Uterus (tissue), 4 donors: ENCODE measurements around the gene SULT1C3. TPM values are rescaled to one million over a fixed set of nuclear protein-coding genes. Genes with fewer than 3 reads are reported as not detected.

Experiments
- DNase-seq, 2 donors: peaks; one replicate each; pipeline ENCODE4 v3.0.0-alpha.2; 2019 to 2020
- H3K27ac ChIP-seq, 2 donors: fragments of 200-600 bp; sonication (generic); 1 replicate in 1 of 2; 2 replicates in 1 of 2; pipeline ENCODE4 v1.5.1; 2016 to 2018
- H3K27me3 ChIP-seq, 2 donors: fragments of 200-600 bp; sonication (generic); one replicate each; pipeline ENCODE4 v1.5.1; 2018 to 2019; ENCODE audit warnings: control low read depth in 1 of 2
- H3K36me3 ChIP-seq, 2 donors: fragments of 200-600 bp; sonication (generic); one replicate each; pipeline ENCODE4 v1.5.1; 2019; ENCODE audit warnings: control low read depth in 1 of 2
- H3K4me1 ChIP-seq, 2 donors: fragments of 200-600 bp; sonication (generic); one replicate each; pipeline ENCODE4 v1.5.1; 2018 to 2019; ENCODE audit warnings: control low read depth in 1 of 2
- H3K4me3 ChIP-seq, 2 donors: fragments of 200-600 bp; sonication (generic); 1 replicate in 1 of 2; 2 replicates in 1 of 2; pipeline ENCODE4 v1.5.1; 2018 to 2019; ENCODE audit warnings: mild to moderate bottlenecking in 1 of 2
- H3K9me3 ChIP-seq, 2 donors: fragments of 200-600 bp; sonication (generic); one replicate each; pipeline ENCODE4 v1.5.1; 2019; ENCODE audit warnings: control low read depth in 1 of 2
- CTCF ChIP-seq, 4 experiments: fragments of 200-600 bp in 2 of 4; fragments of 450-650 bp in 2 of 4; sonication (generic) in 2 of 4; IDR thresholded peaks; one replicate each; pipeline ENCODE4 v1.5.1; 2016 to 2019; ENCODE audit warnings: antibody characterized with exemption in 4 of 4, mild to moderate bottlenecking in 2 of 4, moderate library complexity in 1 of 4
- POLR2A ChIP-seq, 2 donors: fragments of 450-650 bp; IDR thresholded peaks; one replicate each; pipeline ENCODE4 v1.6.1; 2016; ENCODE audit warnings: antibody characterized with exemption in 2 of 2, mild to moderate bottlenecking in 1 of 2, moderate library complexity in 1 of 2
- intact Hi-C: fragments of 100-400 bp; cut with DNase I; formaldehyde crosslinking; loops from one replicate; pipeline ENCODE4 v1.15.1; 2023; ENCODE audit warnings: low total_unique reads
- total RNA-seq, 4 donors: library from RNA; depleted of rRNA in 3 of 4; stranded (reverse); fragments of >200 nt in 3 of 4; gene quantifications; one replicate each; pipeline versions ENCODE4 v1.1.0 to v1.2.4, GENCODE V29; 2014 to 2023
- donor health status: DM: yes; HTN: yes; CAD: no.

The SULT1C3 gene
- total RNA-seq, 4 donors from 2014 or later, result not detected

GRCh38 chr2:108220191-108220590 is 19.6 kb upstream of the SULT1C3 start:
- TF ChIP-seq POLR2A (IDR thresholded peaks at IDR 0.05) (no peak), CTCF (IDR thresholded peaks at IDR 0.05) (no peak)
- DNase-seq, result no peak
- intact Hi-C loops, result no loop called here
- Histone ChIP-seq H3K4me1 (no peaks in the 10 kb centered on the region), H3K9me3 (no peaks in the 10 kb centered on the region), H3K27ac (no peak overlapping the region), H3K27me3 (no peaks in the 10 kb centered on the region), H3K4me3 (no peak overlapping the region), H3K36me3 (no peaks in the 10 kb centered on the region)

- no peak for DNase-seq
Measured at GRCh38 chr2:108220942-108221541, 18.7 kb upstream of the SULT1C3 start.

GRCh38 chr2:108222261-108222660 is 17.5 kb upstream of the SULT1C3 start:
- no peak for DNase-seq
- TF ChIP-seq POLR2A (IDR thresholded peaks at IDR 0.05), result no peak
- no peak for TF ChIP-seq CTCF (IDR thresholded peaks at IDR 0.05)
- Histone ChIP-seq H3K36me3 (no peaks in the 10 kb centered on the region), H3K27me3 (no peaks in the 10 kb centered on the region), H3K9me3 (no peaks in the 10 kb centered on the region), H3K27ac (no peak overlapping the region), H3K4me1 (no peaks in the 10 kb centered on the region), H3K4me3 (no peak overlapping the region)
- intact Hi-C loops, result no loop called here

More at GRCh38 chr2:108220942-108221541, 18.7 kb upstream of the SULT1C3 start:
- Histone ChIP-seq H3K9me3 (no peaks in the 10 kb centered on the region), H3K27ac (no peak overlapping the region), H3K27me3 (no peaks in the 10 kb centered on the region), H3K4me3 (no peak overlapping the region), H3K36me3 (no peaks in the 10 kb centered on the region), H3K4me1 (no peaks in the 10 kb centered on the region)
- intact Hi-C loops, result no loop called here
- TF ChIP-seq CTCF (IDR thresholded peaks at IDR 0.05) (no peak), POLR2A (IDR thresholded peaks at IDR 0.05) (no peak)

GRCh38 chr2:108223573-108223972 is 16.2 kb upstream of the SULT1C3 start:
- Histone ChIP-seq H3K27ac (no peak overlapping the region), H3K4me1 (no peaks in the 10 kb centered on the region), H3K27me3 (no peaks in the 10 kb centered on the region), H3K4me3 (no peak overlapping the region), H3K9me3 (no peaks in the 10 kb centered on the region), H3K36me3 (no peaks in the 10 kb centered on the region)
- DNase-seq, result no peak
- TF ChIP-seq CTCF (IDR thresholded peaks at IDR 0.05), result no peak
- no peak for TF ChIP-seq POLR2A (IDR thresholded peaks at IDR 0.05)
- intact Hi-C loops, result no loop called here

- no peak for DNase-seq
- H3K9me3 ChIP-seq, result no peaks in the 10 kb centered on the region
- intact Hi-C loops, result no loop called here
- TF ChIP-seq CTCF (IDR thresholded peaks at IDR 0.05) (no peak), POLR2A (IDR thresholded peaks at IDR 0.05) (no peak)
- no peaks in the 10 kb centered on the region for H3K36me3 ChIP-seq
- H3K27me3 ChIP-seq, result no peaks in the 10 kb centered on the region
- H3K27ac ChIP-seq, result no peak overlapping the region
- no peaks in the 10 kb centered on the region for H3K4me1 ChIP-seq
- H3K4me3 ChIP-seq, result no peak overlapping the region
Measured at GRCh38 chr2:108224022-108224421, 15.7 kb upstream of the SULT1C3 start.
